K562 (cell line): ENCODE data around the gene SNUPN. TPM values are rescaled to one million over a fixed set of nuclear protein-coding genes. Genes with fewer than 3 reads are reported as not detected.

Source experiments
- CSDE1 ChIP-seq, 2 experiments: fragments of 450-650 bp; IDR thresholded peaks; 2 replicates each; pipeline ENCODE4 v1.6.1; 2016; ENCODE audit warnings: mild to moderate bottlenecking in 1 of 2
- FIP1L1 ChIP-seq: fragments of 200-400 bp; formaldehyde crosslinking; IDR thresholded peaks from 2 replicates; pipeline ENCODE4 v1.6.1; 2018; ENCODE audit warnings: mild to moderate bottlenecking, low read depth, low read length; ENCODE audit not compliant: poor library complexity, severe bottlenecking
- FOXK2 ChIP-seq, 2 experiments: fragments of 450-650 bp; IDR thresholded peaks in 1 of 2; conservative IDR thresholded peaks in 1 of 2; 2 replicates each; pipeline ENCODE4 v1.6.1; 2016; ENCODE audit warnings: low read depth in 2 of 2, mild to moderate bottlenecking in 1 of 2
- ILF3 ChIP-seq: fragments of 450-650 bp; IDR thresholded peaks from 2 replicates; pipeline ENCODE4 v1.6.1; 2018; ENCODE audit warnings: antibody characterized with exemption, mild to moderate bottlenecking, moderate library complexity, borderline replicate concordance
- NONO ChIP-seq, 2 experiments: fragments of 200-400 bp in 1 of 2; fragments of 450-650 bp in 1 of 2; formaldehyde crosslinking in 1 of 2; IDR thresholded peaks; 2 replicates each; pipeline ENCODE4 v1.6.1; 2017; ENCODE audit warnings: low read depth in 2 of 2, mild to moderate bottlenecking in 2 of 2, moderate library complexity in 2 of 2, low read length in 1 of 2
- POLR2G ChIP-seq: fragments of 200-400 bp; formaldehyde crosslinking; IDR thresholded peaks from 2 replicates; pipeline ENCODE4 v1.6.1; 2017; ENCODE audit warnings: low read depth, mild to moderate bottlenecking, antibody characterized with exemption, low read length, moderate library complexity
- RB1 ChIP-seq: fragments of 450-650 bp; IDR thresholded peaks from 2 replicates; pipeline ENCODE4 v1.6.1; 2017; ENCODE audit warnings: low read depth, mild to moderate bottlenecking
- RBBP5 ChIP-seq: fragments of 200-600 bp; sonication (generic); IDR thresholded peaks from 2 replicates; pipeline ENCODE4 v1.6.1; 2012; ENCODE audit warnings: borderline replicate concordance, mild to moderate bottlenecking, low read length, control low read depth, inconsistent platforms; ENCODE audit not compliant: insufficient read depth, poor library complexity, severe bottlenecking
- RBFOX2 ChIP-seq: fragments of 200-400 bp; formaldehyde crosslinking; IDR thresholded peaks from 2 replicates; pipeline ENCODE4 v1.6.1; 2017; ENCODE audit warnings: low read depth, mild to moderate bottlenecking, low read length, moderate library complexity
- SAP30 ChIP-seq: fragments of 200-600 bp; sonication (generic); IDR thresholded peaks from 2 replicates; pipeline ENCODE4 v1.6.1; 2012; ENCODE audit warnings: borderline replicate concordance, low read depth, mild to moderate bottlenecking, moderate library complexity, low read length, control low read depth, inconsistent platforms; ENCODE audit not compliant: insufficient read depth, poor library complexity, severe bottlenecking
- SMARCE1 ChIP-seq: fragments of 450-650 bp; IDR thresholded peaks from 2 replicates; pipeline ENCODE4 v1.7.1; 2016; ENCODE audit warnings: mild to moderate bottlenecking
- YY1 ChIP-seq, 3 experiments: IDR thresholded peaks; 2 replicates each; pipeline ENCODE4 v1.6.1; 2011; ENCODE audit warnings: low read length in 2 of 3, mild to moderate bottlenecking in 2 of 3, moderate library complexity in 2 of 3, borderline replicate concordance in 1 of 3, control low read depth in 1 of 3, low read depth in 1 of 3; ENCODE audit not compliant: insufficient read depth in 3 of 3, insufficient replicate concordance in 2 of 3, control insufficient read depth in 1 of 3, insufficient read length in 1 of 3; ENCODE audit errors: extremely low read depth in 1 of 3
- ZNF551 ChIP-seq: fragments of 250-450 bp; sonication (Bioruptor Pico); IDR thresholded peaks from 2 replicates; pipeline ENCODE4 v1.5.0; 2021; ENCODE audit warnings: mild to moderate bottlenecking, moderate library complexity
- polyA plus RNA-seq, 8 experiments: library from polyadenylated mRNA; depleted of rRNA in 4 of 8; stranded (reverse) in 5 of 8; unstranded in 3 of 8; fragments of >200 nt; fragmentation: Nextera tagmentation in 2 of 8; fragmentation: Illumina TruSeq in 1 of 8; extraction: Ambion mirVana in 2 of 8; extraction: Trizol in 1 of 8; gene quantifications; 2 replicates each; pipeline versions ENCODE4 v1.2.1 to v1.2.3, GENCODE V29; 2011 to 2014; ENCODE audit warnings: inconsistent platforms in 1 of 8, missing spikeins in 1 of 8
- total RNA-seq, 7 experiments: library from RNA; depleted of rRNA in 6 of 7; stranded (reverse); fragments of >200 nt in 6 of 7; fragmentation: Illumina TruSeq in 2 of 7; extraction: Trizol in 2 of 7; gene quantifications; 2 replicates each; pipeline versions ENCODE4 v1.2.1 to v1.2.3, GENCODE V29; 2011 to 2021; ENCODE audit warnings: low replicate concordance in 1 of 7
- TF ChIP-seq, protein P1 (sequence below): fragments of 200-800 bp; sonication (Bioruptor generic); IDR thresholded peaks from 2 replicates; pipeline ENCODE4 v1.6.1; 2017; ENCODE audit warnings: missing genetic modification characterization, missing compliant biosample characterization
- TF ChIP-seq, protein P2 (sequence below), 2 experiments: IDR thresholded peaks; 2 replicates each; pipeline ENCODE4 v1.6.1; 2011; ENCODE audit warnings: borderline replicate concordance in 1 of 2, control low read depth in 1 of 2, low read depth in 1 of 2, low read length in 1 of 2, mild to moderate bottlenecking in 1 of 2, mixed read lengths in 1 of 2, moderate library complexity in 1 of 2; ENCODE audit not compliant: insufficient read depth in 1 of 2, insufficient read length in 1 of 2, poor library complexity in 1 of 2, severe bottlenecking in 1 of 2; ENCODE audit errors: extremely low read depth in 1 of 2
- TF ChIP-seq, protein P3 (sequence below): sonication (generic); formaldehyde crosslinking; IDR thresholded peaks from 2 replicates; pipeline ENCODE4 v1.4.0; 2020; ENCODE audit warnings: mild to moderate bottlenecking, missing genetic modification reagents
- TF ChIP-seq, protein P4 (sequence below), 2 experiments: fragments of 450-650 bp; IDR thresholded peaks; 2 replicates each; pipeline ENCODE4 v1.6.1; 2016

Gene SNUPN
- total and polyA plus RNA-seq, 9 of the 15 experiments (the other 6 are each of a cell fraction or from before 2014, with no cell fraction given): 32.2 to 78.3 (median 40.0) TPM

DNA sequence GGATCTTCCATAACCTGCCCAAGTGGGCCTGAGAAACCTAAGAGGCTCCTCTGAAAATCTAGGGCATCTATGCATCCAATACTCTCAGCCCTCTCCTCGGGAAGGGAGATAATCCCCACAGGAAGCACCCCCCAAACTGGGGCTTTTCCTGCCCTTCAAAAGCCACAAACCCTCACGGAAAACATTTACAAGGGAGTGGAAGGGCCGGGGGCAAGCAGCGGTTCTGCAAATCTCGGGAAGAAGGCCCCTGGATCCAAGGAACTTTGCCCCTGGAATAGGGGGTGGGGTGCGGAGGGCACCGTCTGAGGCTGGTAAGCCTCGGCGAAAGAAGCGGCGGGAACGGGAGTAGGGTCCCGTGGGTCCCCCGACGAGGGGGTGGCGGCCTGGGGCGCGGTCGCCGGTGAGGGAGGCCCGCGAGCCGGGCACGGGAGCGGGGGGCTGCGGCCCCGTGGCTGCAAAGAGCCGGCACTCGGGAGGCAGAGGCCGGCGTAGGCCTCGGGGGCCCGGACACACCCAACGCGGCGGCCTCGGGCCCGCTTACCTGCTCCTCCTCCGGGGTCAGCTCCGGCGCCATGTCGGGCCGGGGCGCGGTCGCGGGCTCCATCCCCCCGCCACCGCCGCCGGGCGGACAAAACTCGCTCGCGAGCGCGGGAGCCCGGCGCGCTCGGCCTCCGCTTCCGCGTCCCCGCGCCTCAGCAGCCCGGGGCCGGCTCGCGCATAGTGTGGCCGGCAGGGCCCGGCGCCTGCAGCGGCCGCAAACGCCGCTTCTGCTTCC lies 47.2 kb downstream of the SNUPN start (continued):
- TF ChIP-seq YY1 (IDR thresholded peaks at IDR 0.05; ENCODE audit: borderline replicate concordance in 1 of 3, control insufficient read depth in 1 of 3, extremely low read depth in 1 of 3, insufficient read depth in 3 of 3, insufficient read length in 1 of 3, insufficient replicate concordance in 2 of 3, low read depth in 1 of 3, low read length in 2 of 3): peak; percentile 7 to 84 (median 68)
- TF ChIP-seq, protein P1, sequence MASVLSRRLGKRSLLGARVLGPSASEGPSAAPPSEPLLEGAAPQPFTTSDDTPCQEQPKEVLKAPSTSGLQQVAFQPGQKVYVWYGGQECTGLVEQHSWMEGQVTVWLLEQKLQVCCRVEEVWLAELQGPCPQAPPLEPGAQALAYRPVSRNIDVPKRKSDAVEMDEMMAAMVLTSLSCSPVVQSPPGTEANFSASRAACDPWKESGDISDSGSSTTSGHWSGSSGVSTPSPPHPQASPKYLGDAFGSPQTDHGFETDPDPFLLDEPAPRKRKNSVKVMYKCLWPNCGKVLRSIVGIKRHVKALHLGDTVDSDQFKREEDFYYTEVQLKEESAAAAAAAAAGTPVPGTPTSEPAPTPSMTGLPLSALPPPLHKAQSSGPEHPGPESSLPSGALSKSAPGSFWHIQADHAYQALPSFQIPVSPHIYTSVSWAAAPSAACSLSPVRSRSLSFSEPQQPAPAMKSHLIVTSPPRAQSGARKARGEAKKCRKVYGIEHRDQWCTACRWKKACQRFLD (CRISPR knock-in tag): 0 out of 2 replicates have a peak, but pooled peaks have one; percentile 18
- TF ChIP-seq NONO (IDR thresholded peaks at IDR 0.05; ENCODE audit: low read depth in 2 of 2, low read length in 1 of 2): peak in 1 of 2 experiments; percentile 67; a peak in 2 of 4 replicates
- TF ChIP-seq, protein P2, sequence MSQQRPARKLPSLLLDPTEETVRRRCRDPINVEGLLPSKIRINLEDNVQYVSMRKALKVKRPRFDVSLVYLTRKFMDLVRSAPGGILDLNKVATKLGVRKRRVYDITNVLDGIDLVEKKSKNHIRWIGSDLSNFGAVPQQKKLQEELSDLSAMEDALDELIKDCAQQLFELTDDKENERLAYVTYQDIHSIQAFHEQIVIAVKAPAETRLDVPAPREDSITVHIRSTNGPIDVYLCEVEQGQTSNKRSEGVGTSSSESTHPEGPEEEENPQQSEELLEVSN (IDR thresholded peaks at IDR 0.05; ENCODE audit: borderline replicate concordance in 1 of 2, extremely low read depth in 1 of 2, insufficient read depth in 1 of 2, insufficient read length in 1 of 2, low read depth in 1 of 2, low read length in 1 of 2, poor library complexity in 1 of 2, severe bottlenecking in 1 of 2): peak in 1 of 2 experiments; percentile 77
- TF ChIP-seq FIP1L1: peak; percentile 28
- TF ChIP-seq SMARCE1: no peak
- peak; percentile 69; the same call in 1 of the 2 replicates for TF ChIP-seq RB1
- TF ChIP-seq, protein P3, sequence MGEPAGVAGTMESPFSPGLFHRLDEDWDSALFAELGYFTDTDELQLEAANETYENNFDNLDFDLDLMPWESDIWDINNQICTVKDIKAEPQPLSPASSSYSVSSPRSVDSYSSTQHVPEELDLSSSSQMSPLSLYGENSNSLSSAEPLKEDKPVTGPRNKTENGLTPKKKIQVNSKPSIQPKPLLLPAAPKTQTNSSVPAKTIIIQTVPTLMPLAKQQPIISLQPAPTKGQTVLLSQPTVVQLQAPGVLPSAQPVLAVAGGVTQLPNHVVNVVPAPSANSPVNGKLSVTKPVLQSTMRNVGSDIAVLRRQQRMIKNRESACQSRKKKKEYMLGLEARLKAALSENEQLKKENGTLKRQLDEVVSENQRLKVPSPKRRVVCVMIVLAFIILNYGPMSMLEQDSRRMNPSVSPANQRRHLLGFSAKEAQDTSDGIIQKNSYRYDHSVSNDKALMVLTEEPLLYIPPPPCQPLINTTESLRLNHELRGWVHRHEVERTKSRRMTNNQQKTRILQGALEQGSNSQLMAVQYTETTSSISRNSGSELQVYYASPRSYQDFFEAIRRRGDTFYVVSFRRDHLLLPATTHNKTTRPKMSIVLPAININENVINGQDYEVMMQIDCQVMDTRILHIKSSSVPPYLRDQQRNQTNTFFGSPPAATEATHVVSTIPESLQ: peak; percentile 38; the same call in 1 of the 2 replicates
- TF ChIP-seq ZNF551: no peak
- 0 out of 2 replicates have a peak, but pooled peaks have one; percentile 37 for TF ChIP-seq ILF3
- TF ChIP-seq, protein P4, sequence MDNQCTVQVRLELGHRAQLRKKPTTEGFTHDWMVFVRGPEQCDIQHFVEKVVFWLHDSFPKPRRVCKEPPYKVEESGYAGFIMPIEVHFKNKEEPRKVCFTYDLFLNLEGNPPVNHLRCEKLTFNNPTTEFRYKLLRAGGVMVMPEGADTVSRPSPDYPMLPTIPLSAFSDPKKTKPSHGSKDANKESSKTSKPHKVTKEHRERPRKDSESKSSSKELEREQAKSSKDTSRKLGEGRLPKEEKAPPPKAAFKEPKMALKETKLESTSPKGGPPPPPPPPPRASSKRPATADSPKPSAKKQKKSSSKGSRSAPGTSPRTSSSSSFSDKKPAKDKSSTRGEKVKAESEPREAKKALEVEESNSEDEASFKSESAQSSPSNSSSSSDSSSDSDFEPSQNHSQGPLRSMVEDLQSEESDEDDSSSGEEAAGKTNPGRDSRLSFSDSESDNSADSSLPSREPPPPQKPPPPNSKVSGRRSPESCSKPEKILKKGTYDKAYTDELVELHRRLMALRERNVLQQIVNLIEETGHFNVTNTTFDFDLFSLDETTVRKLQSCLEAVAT (IDR thresholded peaks at IDR 0.05): 0 out of 4 replicates have a peak, but pooled peaks of 1 of the 2 experiments have one; percentile 19
- peak; percentile 75 for TF ChIP-seq RBFOX2
- TF ChIP-seq RBBP5: no peak
- peak; percentile 79 for TF ChIP-seq POLR2G
- peak; percentile 28 for TF ChIP-seq SAP30
- no peak for TF ChIP-seq CSDE1 (IDR thresholded peaks at IDR 0.05)
- TF ChIP-seq FOXK2 (conservative IDR thresholded peaks at IDR 0.05 in 1 of 2, IDR thresholded peaks at IDR 0.05 in 1 of 2; ENCODE audit: low read depth in 2 of 2): no peak
